Muscle of leg (tissue), 11 donors: ENCODE results near the gene DOLPP1. TPM values are rescaled to one million over a fixed set of nuclear protein-coding genes. Genes with fewer than 3 reads are reported as not detected.
A peak's percentile ranks its signal among the peaks of the same experiment; 100 is the strongest.

ENCODE experiments used
- DNase-seq: peaks from one replicate; pipeline ENCODE4 v3.0.0; 2013
- H3K27ac ChIP-seq: one replicate; pipeline ENCODE4 v1.5.1; 2013; ENCODE audit warnings: mild to moderate bottlenecking, low read length, control low read depth
- H3K27me3 ChIP-seq: one replicate; pipeline ENCODE4 v1.6.1; 2013; ENCODE audit warnings: low read length; ENCODE audit not compliant: control insufficient read depth, insufficient read depth
- H3K36me3 ChIP-seq: one replicate; pipeline ENCODE4 v1.6.1; 2013; ENCODE audit warnings: low read length; ENCODE audit not compliant: control insufficient read depth, insufficient read depth
- H3K4me1 ChIP-seq: one replicate; pipeline ENCODE4 v1.6.1; 2013; ENCODE audit warnings: low read length; ENCODE audit not compliant: control insufficient read depth, insufficient read depth
- H3K4me3 ChIP-seq: one replicate; pipeline ENCODE4 v1.5.1; 2013; ENCODE audit warnings: low read length, control low read depth
- H3K9me3 ChIP-seq: replicated peaks from 2 replicates; pipeline ENCODE4 v1.6.1; 2013; ENCODE audit warnings: low read depth, low read length; ENCODE audit not compliant: control insufficient read depth
- WGBS: methylation state at CpG from one replicate; pipeline ENCODE4 v1.1.5; 2013; ENCODE audit warnings: missing lambda C conversion rate; ENCODE audit not compliant: insufficient coverage; 5-methylcytosine and 5-hydroxymethylcytosine counted together
- polyA plus RNA-seq, 8 donors: library from polyadenylated mRNA; unstranded; fragments of 120-200 nt; gene quantifications; one replicate each; pipeline versions ENCODE4 v1.2.1 to v1.2.3, GENCODE V29; 2013; ENCODE audit warnings: inconsistent platforms in 1 of 8, low replicate concordance in 1 of 8; ENCODE audit not compliant: insufficient read length in 8 of 8, insufficient read depth in 1 of 8
- total RNA-seq: library from RNA; stranded (reverse); fragments of 120-200 nt; gene quantifications from one replicate; pipeline ENCODE4 v1.2.4, GENCODE V29; 2013

Gene DOLPP1
- total and polyA plus RNA-seq, 9 donors = 7.5 to 13.2 (median 10.6) TPM

DNA sequence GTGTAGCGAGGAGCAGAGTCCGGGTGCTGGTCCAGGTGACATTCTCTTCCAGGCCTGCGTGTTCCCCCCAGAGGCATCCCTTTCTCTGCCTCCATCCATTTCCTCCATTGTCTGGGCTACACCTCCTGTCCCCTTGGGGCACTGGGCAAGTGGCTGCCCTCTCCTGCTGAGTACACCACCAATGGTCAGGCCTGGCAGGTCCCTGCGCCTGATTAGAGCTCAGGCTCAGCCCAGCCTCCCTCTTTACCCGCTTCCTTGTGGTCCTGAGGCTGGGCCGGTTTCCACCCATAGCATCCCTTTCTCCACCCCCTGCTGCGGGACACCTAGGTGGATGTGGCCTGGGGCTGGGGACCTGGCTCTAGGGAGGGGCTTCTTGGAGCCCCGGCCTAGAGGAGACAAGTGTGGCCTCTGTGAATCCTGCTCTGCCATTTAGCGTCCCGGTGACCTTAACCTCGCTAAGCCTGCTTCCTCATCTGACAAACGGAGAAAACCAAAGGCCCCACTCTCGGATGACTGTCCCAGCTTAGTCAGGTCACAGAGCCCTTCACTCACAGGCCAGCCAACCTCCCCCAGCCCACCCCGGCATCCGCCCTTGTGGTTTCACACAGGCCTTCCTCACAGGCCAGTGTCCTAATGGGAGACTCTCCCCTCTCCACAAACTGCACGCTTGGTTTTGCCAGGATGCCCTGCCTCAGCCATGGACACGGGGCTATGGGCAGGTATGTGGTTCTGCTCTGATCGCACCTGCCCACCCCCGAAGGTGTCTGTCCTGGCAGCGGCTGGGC lies 12.9 kb downstream of the DOLPP1 start:
- Histone ChIP-seq H3K9me3 (no peaks in the 10 kb centered on the region), H3K27me3 (no peaks in the 10 kb centered on the region), H3K36me3 (peaks cover 50% of the 10 kb centered on the region), H3K27ac (no peak overlapping the region), H3K4me3 (no peak overlapping the region), H3K4me1 (no peaks in the 10 kb centered on the region)
- WGBS = 76% methylated on average over 12 of the region's 20 CpGs
- DNase-seq = no peak

- 88% methylated on average over 12 of the region's 13 CpGs for WGBS
- Histone ChIP-seq H3K4me1 (no peaks in the 10 kb centered on the region), H3K9me3 (no peaks in the 10 kb centered on the region), H3K27ac (no peak overlapping the region), H3K27me3 (no peaks in the 10 kb centered on the region), H3K4me3 (no peak overlapping the region), H3K36me3 (peaks cover 42% of the 10 kb centered on the region)
- no peak for DNase-seq
Measured at GRCh38 chr9:129094387-129095169, 13.7 kb downstream of the DOLPP1 start.

DNA sequence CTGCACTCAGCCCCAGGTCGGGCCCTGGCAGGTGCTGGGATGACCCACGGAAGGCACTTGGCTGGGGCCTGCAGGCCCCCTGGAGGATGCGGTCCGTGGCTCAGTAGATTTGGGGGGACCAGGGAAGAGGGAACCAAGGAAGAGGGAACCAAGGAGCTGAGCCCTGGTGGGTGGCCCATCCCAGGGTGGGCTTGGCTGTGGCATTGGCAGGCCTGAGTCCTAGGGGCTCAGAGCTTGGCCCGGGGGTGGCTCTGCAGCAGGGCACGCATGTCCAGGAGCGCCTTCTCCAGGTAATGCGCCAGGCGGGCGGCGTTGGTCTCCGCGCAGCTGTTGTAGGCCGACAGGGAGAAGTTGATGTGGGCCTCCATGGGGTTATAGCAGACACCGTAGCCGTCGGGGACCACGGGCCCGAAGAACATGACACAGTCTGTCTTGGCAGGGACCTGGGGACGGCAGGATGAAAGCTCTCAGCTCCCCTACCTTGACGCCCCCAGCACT lies 14.3 kb downstream of the DOLPP1 start:
- DNase-seq = no peak
- no peaks in the 10 kb centered on the region for H3K9me3 ChIP-seq
- 92% methylated on average over 21 of the region's 21 CpGs for WGBS
- H3K36me3 ChIP-seq = peaks cover 37% of the 10 kb centered on the region
- H3K4me3 ChIP-seq = no peak overlapping the region
- H3K27me3 ChIP-seq = no peaks in the 10 kb centered on the region
- H3K27ac ChIP-seq = no peak overlapping the region
- no peaks in the 10 kb centered on the region for H3K4me1 ChIP-seq

GRCh38 chr9:129095908-129096307 lies 15.0 kb downstream of the DOLPP1 start:
- Histone ChIP-seq H3K27me3 (no peaks in the 10 kb centered on the region), H3K4me1 (no peaks in the 10 kb centered on the region), H3K4me3 (no peak overlapping the region), H3K27ac (no peak overlapping the region), H3K36me3 (peaks cover 33% of the 10 kb centered on the region), H3K9me3 (no peaks in the 10 kb centered on the region)
- DNase-seq = no peak
- 91% methylated on average over 11 of the region's 12 CpGs for WGBS

- Histone ChIP-seq H3K27ac (no peak overlapping the region), H3K4me1 (peaks cover 4% of the 10 kb centered on the region), H3K4me3 (no peak overlapping the region), H3K9me3 (no peaks in the 10 kb centered on the region), H3K36me3 (peaks cover 45% of the 10 kb centered on the region), H3K27me3 (no peaks in the 10 kb centered on the region)
- 89% methylated on average over 9 of the region's 16 CpGs for WGBS
- DNase-seq = no peak
Measured at GRCh38 chr9:129097671-129098306, 16.9 kb downstream of the DOLPP1 start.

DNA sequence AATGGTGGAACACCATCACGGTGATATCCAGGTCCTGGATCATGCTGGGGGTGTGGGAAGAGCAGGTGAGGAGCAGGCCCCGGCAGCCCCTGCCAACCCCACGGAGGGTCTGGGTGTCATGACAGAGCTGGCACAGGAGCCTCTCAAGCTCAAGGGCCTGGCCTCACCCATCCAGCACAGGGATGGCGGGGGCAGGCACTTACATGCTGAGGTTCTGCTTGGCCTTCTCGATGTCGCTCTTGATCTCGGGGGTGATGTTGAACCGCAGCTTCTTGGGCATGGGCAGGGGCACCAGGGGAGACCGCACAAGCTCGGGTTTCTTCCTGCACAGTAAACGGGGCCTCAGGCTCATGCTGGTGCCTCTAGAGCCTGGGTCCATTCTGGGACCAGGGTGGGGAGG lies 17.4 kb downstream of the DOLPP1 start:
- H3K9me3 ChIP-seq = no peaks in the 10 kb centered on the region
- H3K4me3 ChIP-seq = no peak overlapping the region
- H3K27me3 ChIP-seq = no peaks in the 10 kb centered on the region
- H3K4me1 ChIP-seq = peaks cover 9% of the 10 kb centered on the region
- H3K36me3 ChIP-seq = peaks cover 45% of the 10 kb centered on the region
- WGBS = 86% methylated on average over 10 of the region's 11 CpGs
- no peak for DNase-seq
- H3K27ac ChIP-seq = no peak overlapping the region

DNA sequence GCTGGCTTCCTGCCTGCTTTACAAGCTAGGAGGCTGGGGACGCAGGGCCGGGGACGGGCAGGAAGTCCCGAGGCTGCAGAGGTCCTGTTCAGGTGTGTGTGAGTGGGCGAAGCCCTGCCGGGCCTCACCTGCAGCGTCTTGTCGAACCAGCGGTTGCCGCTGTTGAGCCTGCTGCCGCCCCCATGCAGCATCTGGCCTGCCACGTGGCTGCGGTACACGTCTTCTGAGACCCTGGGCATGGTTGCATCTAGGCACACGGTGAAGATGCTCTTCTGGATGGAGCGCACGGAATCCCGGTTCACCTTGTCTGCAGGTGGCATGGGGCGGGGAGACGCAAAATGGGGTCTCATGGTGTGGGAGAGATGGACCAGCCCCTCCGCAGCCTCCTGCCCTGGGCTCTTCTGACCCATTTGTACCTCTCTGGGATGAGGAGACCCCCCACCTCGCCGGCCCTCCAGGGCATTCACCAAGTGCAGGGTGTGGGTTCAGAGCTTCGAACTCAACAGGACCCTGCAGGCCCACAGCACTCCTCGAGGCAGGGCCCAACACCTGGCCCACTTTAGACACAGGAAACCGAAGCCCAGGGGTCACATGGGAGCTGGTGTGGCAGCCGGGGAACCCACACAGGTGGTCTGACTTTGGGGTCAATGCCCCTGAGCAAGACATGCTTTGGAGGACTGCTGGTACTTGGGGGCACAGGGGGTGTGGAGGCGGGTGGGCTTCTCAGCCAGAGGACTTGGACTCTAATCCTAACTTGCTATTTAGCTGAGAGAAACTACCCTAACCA lies 19.7 kb downstream of the DOLPP1 start:
- H3K4me3 ChIP-seq = no peak overlapping the region
- H3K27me3 ChIP-seq = no peaks in the 10 kb centered on the region
- peaks cover 17% of the 10 kb centered on the region for H3K4me1 ChIP-seq
- H3K36me3 ChIP-seq = peaks cover 39% of the 10 kb centered on the region
- H3K27ac ChIP-seq = no peak overlapping the region
- DNase-seq = no peak
- WGBS = 59% methylated on average over 18 of the region's 28 CpGs
- H3K9me3 ChIP-seq = no peaks in the 10 kb centered on the region

DNA sequence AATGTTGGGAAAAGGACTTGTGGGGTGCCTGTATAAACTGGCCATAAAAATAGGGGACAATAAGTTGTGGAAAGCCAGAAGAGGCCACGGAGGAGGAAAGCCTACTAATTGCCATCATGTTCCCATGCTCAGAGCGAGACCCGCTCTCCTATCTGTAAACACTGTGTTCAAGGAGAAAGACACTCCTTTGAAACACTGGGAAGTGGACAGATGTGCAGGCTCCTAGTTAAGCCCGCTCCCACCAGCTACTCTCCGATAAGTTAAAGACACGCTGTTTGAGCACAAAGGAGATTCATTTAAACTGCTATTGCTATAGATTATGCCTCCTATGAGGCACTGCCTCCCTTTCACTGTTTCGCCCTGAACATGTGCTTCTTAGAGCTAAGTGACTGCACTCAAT lies 20.4 kb downstream of the DOLPP1 start:
- Histone ChIP-seq H3K4me3 (no peak overlapping the region), H3K27ac (no peak overlapping the region), H3K27me3 (no peaks in the 10 kb centered on the region), H3K4me1 (peaks cover 17% of the 10 kb centered on the region), H3K9me3 (no peaks in the 10 kb centered on the region), H3K36me3 (peaks cover 39% of the 10 kb centered on the region)
- DNase-seq = no peak
- 95% methylated on average over 2 of the region's 7 CpGs for WGBS

DNA sequence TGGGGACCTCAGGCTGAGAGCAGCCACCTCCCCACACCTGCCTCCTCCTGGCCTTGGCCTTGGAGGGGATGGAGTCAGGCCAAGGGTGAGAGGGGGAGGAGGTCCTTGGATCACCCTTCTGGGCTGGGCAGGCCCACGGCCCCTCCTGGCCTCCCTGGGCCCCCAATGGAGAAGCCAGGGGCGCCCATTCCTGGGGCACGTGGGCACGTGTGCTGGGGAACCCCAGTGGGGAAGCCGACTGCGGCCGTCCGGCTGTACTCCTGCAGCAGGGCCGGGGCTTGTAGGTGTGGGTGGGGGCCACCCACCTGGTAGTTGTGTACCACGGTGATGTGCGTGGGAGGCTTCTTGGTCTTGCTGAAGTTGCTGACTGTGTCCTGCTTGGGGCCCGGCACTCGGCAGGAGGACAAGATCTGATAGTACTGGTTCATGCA lies 21.2 kb downstream of the DOLPP1 start:
- no peaks in the 10 kb centered on the region for H3K9me3 ChIP-seq
- WGBS = 80% methylated on average over 9 of the region's 13 CpGs
- H3K36me3 ChIP-seq = peaks cover 40% of the 10 kb centered on the region
- peak overlapping the region; percentile 29 for H3K27ac ChIP-seq
- H3K27me3 ChIP-seq = no peaks in the 10 kb centered on the region
- H3K4me1 ChIP-seq = peaks cover 17% of the 10 kb centered on the region
- no peak for DNase-seq
- no peak overlapping the region for H3K4me3 ChIP-seq
